ENCODE results near the gene DCPS.

- TF ChIP-seq CTCF (IDR thresholded peaks at IDR 0.05) (no peak), POLR2AphosphoS5 (IDR thresholded peaks at IDR 0.05; ENCODE audit: low read depth, low read length) (no peak), SIN3A (IDR thresholded peaks at IDR 0.05; ENCODE audit: borderline replicate concordance, insufficient read depth, low read depth, low read length) (no peak), REST (IDR thresholded peaks at IDR 0.05; ENCODE audit: insufficient read depth in 1 of 2, low read depth in 2 of 2, low read length in 1 of 2) (no peak)
Measured at GRCh38 chr11:126335463-126335760, 31.6 kb downstream of the DCPS start.
